ENCODE results near the gene ARHGAP15. TPM values are rescaled to one million over a fixed set of nuclear protein-coding genes. Genes with fewer than 3 reads are reported as not detected.

The ARHGAP15 gene
- total and polyA plus RNA-seq, 12 donors = 4.7 to 33.8 (median 10.4) TPM

GRCh38 chr2:143204062-143204461, 74.8 kb downstream of the ARHGAP15 start:
- H3K4me3 ChIP-seq = no peak overlapping the region
- H3K27me3 ChIP-seq = no peaks in the 10 kb centered on the region
- H3K36me3 ChIP-seq (replicated peaks in 1 of 2) = no peaks in the 10 kb centered on the region
- no peak for TF ChIP-seq POLR2A (IDR thresholded peaks at IDR 0.05)
- TF ChIP-seq CTCF (IDR thresholded peaks at IDR 0.05) = no peak
- 79 to 87% (median 87%) methylated on average over 4 of the region's 4 CpGs for WGBS, 4 donors
- H3K4me1 ChIP-seq (replicated peaks in 1 of 2) = no peaks in the 10 kb centered on the region
- H3K27ac ChIP-seq = no peak overlapping the region
- intact Hi-C loops (cut with DNase I) = no loop called here
- no peak for DNase-seq
- H3K9me3 ChIP-seq (replicated peaks in 1 of 3) = no peaks in the 10 kb centered on the region

GRCh38 chr2:143205106-143205764, 76.0 kb downstream of the ARHGAP15 start:
- no peak for DNase-seq
- Histone ChIP-seq H3K27me3 (no peaks in the 10 kb centered on the region), H3K27ac (no peak overlapping the region), H3K4me1 (replicated peaks in 1 of 2) (no peaks in the 10 kb centered on the region), H3K9me3 (replicated peaks in 1 of 3) (no peaks in the 10 kb centered on the region), H3K36me3 (replicated peaks in 1 of 2) (no peaks in the 10 kb centered on the region), H3K4me3 (no peak overlapping the region)
- TF ChIP-seq CTCF (IDR thresholded peaks at IDR 0.05) (peak in 3 of 6 experiments; percentile 16 to 25 (median 24)), POLR2A (IDR thresholded peaks at IDR 0.05) (no peak)
- WGBS, 4 donors = 82 to 95% (median 92%) methylated on average over 1 of the region's 1 CpG
- intact Hi-C loops (cut with DNase I) = no loop called here

GRCh38 chr2:143209570-143210445, 80.6 kb downstream of the ARHGAP15 start:
- WGBS, 4 donors = 62 to 71% (median 69%) methylated on average over 6 of the region's 6 CpGs

More at GRCh38 chr2:143209570-143210445, 80.6 kb downstream of the ARHGAP15 start:
- Histone ChIP-seq H3K36me3 (replicated peaks in 1 of 2) (no peaks in the 10 kb centered on the region), H3K9me3 (replicated peaks in 1 of 3) (no peaks in the 10 kb centered on the region), H3K4me1 (replicated peaks in 1 of 2) (no peaks in the 10 kb centered on the region), H3K27ac (no peak overlapping the region), H3K4me3 (no peak overlapping the region), H3K27me3 (no peaks in the 10 kb centered on the region)
- no peak for DNase-seq
- intact Hi-C loops (cut with DNase I) = no loop called here
- TF ChIP-seq POLR2A (IDR thresholded peaks at IDR 0.05) (no peak), CTCF (IDR thresholded peaks at IDR 0.05) (no peak)

Measured in adrenal gland (tissue), 12 donors.